GM12891 (cell line): Measurements from ENCODE around the gene ITGAL.
"Not testable (repeated sequence)": the region's sequence is repeated elsewhere in the genome, so short reads cannot be mapped to it uniquely, and the experiment has no call there.

ENCODE experiments used
- DNase-seq: peaks from one replicate; pipeline ENCODE4 v3.0.0; 2011; ENCODE audit warnings: low spot score; ENCODE audit not compliant: insufficient read length
- FAIRE-seq: peaks from 2 replicates; lab custom pipeline; 2011; peaks lifted over from hg19 to GRCh38; lab: Jason Lieb, UNC
- PAX5 ChIP-seq: IDR thresholded peaks from 2 replicates; pipeline ENCODE4 v1.6.1; 2011; ENCODE audit warnings: low read length, moderate library complexity, mild to moderate bottlenecking; ENCODE audit not compliant: insufficient read depth, severe bottlenecking
- POLR2A ChIP-seq: IDR thresholded peaks from 2 replicates; pipeline ENCODE4 v1.6.1; 2011; ENCODE audit warnings: low read depth, low read length, control low read depth
- POLR2AphosphoS5 ChIP-seq: IDR thresholded peaks from 2 replicates; pipeline ENCODE4 v1.6.1; 2011; ENCODE audit warnings: low read depth, low read length, control low read depth
- POU2F2 ChIP-seq: IDR thresholded peaks from 2 replicates; pipeline ENCODE4 v1.6.1; 2011; ENCODE audit warnings: low read depth, mild to moderate bottlenecking, control low read depth, low read length, moderate library complexity
- SPI1 ChIP-seq: IDR thresholded peaks from 2 replicates; pipeline ENCODE4 v1.6.1; 2011; ENCODE audit warnings: low read depth, low read length, control low read depth
- TAF1 ChIP-seq: IDR thresholded peaks from 2 replicates; pipeline ENCODE4 v1.6.1; 2011; ENCODE audit warnings: low read depth, low read length, control low read depth

ITGAL gene

DNA sequence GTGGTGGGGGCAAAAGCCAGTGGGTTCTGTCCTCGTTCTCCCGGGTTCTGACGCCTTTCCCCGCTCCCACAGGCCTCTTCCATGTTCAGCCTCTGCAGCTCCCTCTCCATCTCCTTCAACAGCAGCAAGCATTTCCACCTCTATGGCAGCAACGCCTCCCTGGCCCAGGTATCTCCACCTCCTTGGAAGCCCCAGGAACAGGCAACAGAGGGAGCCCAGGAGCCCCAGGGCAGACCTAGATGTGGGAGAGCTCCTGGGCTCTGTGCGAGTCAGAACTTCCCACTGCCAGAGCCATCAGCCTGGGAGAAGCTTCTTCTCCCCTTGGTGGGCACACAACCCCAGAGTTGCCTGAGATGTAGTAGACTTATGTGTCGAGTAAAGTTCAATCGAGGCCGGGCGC is 46.0 kb downstream of the ITGAL start:
- FAIRE-seq (no peak), DNase-seq (no peak)
- TF ChIP-seq POU2F2 (no peak), POLR2AphosphoS5 (no peak), SPI1 (no peak), TAF1 (no peak), POLR2A (no peak), PAX5 (no peak)

DNA sequence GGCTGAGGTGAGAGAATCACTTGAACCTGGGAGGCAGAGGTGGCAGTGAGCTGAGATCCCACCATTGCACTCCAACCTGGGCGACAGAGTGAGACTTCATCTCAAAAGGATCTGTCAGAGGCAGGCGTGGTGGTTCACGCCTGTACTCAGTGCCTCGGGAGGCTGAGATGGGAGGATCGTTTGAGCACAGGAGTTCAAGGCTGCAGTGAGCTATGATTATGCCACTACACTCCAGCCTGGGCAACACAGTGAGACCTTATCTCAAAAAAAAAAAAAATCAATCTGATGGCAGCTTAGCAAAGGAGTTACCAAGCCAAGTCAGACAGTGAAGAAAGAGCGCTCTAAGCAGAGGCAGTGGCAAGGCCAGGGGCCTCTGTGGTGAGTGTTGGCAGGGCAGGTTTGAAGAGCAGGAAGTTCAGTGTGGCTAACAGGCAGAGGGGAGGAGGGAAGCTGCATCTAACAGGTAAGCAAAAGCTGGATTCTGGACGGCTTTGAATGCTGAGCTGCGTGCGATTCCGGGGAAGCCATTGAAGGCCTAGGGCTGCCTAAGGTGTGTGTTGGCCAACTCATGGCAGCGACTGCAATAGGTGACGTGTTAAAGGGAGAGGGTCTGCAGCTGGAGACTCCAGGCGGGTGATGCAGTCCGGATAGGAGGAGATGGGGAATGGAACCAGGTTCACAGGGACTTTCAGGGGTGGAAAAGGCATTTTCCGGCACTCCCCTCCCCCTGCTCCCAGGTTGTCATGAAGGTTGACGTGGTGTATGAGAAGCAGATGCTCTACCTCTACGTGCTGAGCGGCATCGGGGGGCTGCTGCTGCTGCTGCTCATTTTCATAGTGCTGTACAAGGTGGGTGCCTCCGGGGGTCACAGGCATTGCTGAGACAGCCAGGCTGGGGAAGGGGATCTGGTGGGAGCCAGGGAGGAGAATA is 46.8 kb downstream of the ITGAL start:
- no peak for FAIRE-seq

DNA sequence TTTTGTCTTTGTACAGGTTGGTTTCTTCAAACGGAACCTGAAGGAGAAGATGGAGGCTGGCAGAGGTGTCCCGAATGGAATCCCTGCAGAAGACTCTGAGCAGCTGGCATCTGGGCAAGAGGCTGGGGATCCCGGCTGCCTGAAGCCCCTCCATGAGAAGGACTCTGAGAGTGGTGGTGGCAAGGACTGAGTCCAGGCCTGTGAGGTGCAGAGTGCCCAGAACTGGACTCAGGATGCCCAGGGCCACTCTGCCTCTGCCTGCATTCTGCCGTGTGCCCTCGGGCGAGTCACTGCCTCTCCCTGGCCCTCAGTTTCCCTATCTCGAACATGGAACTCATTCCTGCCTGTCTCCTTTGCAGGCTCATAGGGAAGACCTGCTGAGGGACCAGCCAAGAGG is 48.9 kb downstream of the ITGAL start:
- FAIRE-seq, result no peak
- TF ChIP-seq TAF1, result no peak
- TF ChIP-seq POLR2A, result no peak
- TF ChIP-seq PAX5, result no peak
- no peak for TF ChIP-seq POU2F2
- no peak for TF ChIP-seq SPI1
- no peak for TF ChIP-seq POLR2AphosphoS5
- no peak for DNase-seq

More for the DNA sequence above, 46.8 kb downstream of the ITGAL start:
- DNase-seq, result no peak
- no peak for TF ChIP-seq POLR2AphosphoS5
- no peak for TF ChIP-seq POU2F2
- TF ChIP-seq POLR2A, result no peak
- TF ChIP-seq PAX5, result no peak
- no peak for TF ChIP-seq TAF1
- TF ChIP-seq SPI1, result no peak

DNA sequence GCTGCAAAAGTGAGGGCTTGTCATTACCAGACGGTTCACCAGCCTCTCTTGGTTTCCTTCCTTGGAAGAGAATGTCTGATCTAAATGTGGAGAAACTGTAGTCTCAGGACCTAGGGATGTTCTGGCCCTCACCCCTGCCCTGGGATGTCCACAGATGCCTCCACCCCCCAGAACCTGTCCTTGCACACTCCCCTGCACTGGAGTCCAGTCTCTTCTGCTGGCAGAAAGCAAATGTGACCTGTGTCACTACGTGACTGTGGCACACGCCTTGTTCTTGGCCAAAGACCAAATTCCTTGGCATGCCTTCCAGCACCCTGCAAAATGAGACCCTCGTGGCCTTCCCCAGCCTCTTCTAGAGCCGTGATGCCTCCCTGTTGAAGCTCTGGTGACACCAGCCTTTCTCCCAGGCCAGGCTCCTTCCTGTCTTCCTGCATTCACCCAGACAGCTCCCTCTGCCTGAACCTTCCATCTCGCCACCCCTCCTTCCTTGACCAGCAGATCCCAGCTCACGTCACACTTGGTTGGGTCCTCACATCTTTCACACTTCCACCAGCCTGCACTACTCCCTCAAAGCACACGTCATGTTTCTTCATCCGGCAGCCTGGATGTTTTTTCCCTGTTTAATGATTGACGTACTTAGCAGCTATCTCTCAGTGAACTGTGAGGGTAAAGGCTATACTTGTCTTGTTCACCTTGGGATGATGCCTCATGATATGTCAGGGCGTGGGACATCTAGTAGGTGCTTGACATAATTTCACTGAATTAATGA is 49.5 kb downstream of the ITGAL start:
- peak; percentile 13 for FAIRE-seq
- TF ChIP-seq SPI1 (no peak), POLR2AphosphoS5 (no peak), TAF1 (no peak)
- DNase-seq, result no peak

DNA sequence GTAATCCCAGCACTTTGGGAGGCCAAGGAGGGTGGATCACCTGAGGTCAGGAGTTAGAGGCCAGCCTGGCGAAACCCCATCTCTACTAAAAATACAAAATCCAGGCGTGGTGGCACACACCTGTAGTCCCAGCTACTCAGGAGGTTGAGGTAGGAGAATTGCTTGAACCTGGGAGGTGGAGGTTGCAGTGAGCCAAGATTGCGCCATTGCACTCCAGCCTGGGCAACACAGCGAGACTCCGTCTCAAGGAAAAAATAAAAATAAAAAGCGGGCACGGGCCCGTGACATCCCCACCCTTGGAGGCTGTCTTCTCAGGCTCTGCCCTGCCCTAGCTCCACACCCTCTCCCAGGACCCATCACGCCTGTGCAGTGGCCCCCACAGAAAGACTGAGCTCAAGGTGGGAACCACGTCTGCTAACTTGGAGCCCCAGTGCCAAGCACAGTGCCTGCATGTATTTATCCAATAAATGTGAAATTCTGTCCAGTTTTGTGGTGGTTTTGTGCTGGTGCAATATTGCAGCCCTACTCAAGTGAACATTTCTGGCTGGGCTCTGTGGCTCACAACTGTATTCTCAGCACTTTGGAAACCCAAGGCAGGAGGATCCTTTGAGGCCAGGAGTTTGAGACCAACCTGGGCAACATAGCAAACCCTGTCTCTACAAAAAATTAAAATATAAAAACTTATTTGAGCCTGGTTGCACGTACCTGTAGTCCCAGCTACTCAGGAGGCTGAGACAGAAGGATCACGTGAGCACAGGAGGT is 50.3 kb downstream of the ITGAL start:
- FAIRE-seq, DNase-seq: not testable (repeated sequence)

DNA sequence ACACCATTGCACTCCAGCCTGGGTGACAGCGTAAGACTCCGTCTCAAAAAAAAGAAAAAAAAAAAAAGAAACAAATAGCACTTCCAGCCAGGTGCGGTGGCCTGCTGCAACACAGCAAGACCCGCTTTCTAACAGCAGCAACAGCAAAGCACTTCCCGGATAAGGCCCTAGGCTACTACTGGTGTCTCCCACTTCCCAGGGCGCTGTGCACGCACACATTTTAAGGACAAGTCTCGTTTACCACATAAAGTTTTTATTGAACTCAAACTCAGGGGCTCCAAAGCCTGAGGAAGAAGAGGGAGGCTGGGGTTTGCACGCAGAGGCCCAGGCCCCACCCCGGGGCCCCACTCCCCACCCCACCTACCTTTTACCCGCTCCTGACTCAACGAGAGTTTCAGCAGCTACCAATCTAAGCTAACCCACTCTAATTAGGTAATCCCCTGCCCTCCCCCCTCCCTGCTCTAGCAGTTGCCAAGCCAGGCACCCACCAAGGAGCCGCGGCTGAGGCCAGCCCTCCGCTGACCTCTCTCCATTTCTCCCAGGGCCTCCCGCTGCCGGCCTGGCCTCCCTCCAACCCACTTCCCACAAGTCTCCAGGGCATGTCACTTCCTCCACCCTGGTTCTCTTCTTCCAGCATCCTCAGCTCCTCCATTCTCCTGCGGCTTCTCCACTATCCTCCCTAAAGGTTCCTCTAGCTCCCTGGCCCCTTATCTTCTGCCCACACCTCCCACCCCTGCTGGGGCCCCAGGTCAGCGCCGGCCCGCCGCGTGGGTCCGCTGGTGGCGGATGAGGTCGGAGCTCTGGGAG is 51.4 kb downstream of the ITGAL start:
- FAIRE-seq (no peak), DNase-seq (no peak)
- no peak for TF ChIP-seq PAX5
- TF ChIP-seq POLR2A, result peak; percentile 29; the same call in 1 of the 2 replicates

DNA sequence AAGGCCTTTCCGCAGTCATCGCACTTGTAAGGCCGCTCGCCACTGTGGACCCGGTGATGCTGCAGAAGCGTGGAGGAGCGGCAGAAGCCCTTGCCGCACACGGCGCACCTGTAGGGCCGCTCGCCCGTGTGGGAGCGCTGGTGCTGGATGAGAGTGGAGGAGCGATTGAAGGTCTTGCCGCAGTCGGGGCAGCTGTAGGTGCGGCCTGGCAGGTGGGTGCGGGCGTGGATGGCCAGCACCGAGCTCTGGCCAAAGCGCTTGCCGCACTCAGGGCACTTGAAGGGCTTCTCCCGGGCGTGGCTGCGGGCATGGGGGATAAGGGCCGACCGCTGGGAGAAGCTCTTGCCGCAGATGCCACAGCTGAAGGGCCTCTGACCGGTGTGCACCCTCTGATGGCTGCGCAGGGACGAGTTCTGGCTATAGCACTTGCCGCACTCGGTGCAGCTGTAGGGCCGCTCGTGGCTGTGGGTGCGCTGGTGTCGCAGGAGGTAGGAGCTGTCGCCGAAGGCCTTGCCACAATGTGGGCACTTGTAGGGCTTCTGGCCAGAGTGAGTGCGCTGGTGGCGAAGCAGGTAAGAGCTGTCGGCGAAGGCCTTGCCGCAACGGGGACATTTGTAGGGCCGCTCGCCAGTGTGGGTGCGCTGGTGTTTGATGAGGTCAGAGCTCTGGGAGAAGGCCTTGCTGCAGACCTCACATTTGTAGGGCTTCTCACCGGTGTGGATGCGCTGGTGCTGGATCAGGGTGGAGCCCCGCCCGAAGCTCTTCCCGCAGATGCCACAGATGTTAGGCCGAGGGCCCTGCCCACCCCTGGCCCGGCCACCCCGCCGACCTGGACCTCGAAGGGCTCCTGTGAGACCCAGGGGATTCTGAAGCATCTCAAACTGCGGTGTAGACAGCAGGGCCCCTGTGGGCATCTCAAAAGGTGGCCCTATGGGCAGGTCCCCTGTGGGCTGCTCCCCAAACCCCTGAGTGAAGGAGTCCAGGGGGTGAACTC is 52.3 kb downstream of the ITGAL start:
- FAIRE-seq (no peak), DNase-seq (no peak)
- TF ChIP-seq POLR2A, result no peak
- TF ChIP-seq POLR2AphosphoS5, result no peak
- no peak for TF ChIP-seq TAF1
- TF ChIP-seq PAX5, result no peak
- no peak for TF ChIP-seq SPI1
- TF ChIP-seq POU2F2, result no peak

DNA sequence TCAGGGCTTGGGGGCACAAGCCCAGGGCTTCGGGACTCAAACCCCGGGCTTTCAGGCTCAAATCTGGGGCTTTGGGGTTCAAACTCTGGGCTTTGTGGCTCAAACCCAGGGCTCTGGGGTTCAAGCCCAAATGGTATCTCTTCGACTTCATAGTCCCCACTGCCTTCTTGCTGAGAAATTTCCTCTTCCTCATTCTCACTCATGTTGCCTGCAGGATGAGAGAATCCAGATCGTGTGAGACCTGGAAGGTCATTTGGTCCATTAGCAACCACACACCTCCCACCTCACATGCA is 53.2 kb downstream of the ITGAL start:
- no peak for FAIRE-seq
- TF ChIP-seq TAF1, result no peak
- TF ChIP-seq SPI1, result peak; percentile 57
- TF ChIP-seq POU2F2, result no peak
- no peak for TF ChIP-seq POLR2AphosphoS5
- DNase-seq, result no peak
